Fibroblast of the conjunctiva (primary cell): ENCODE results near the gene GPR161.

Source experiments
- DNase-seq: peaks from one replicate; pipeline ENCODE4 v3.0.0-alpha.2; 2010; ENCODE audit warnings: low read depth

Gene GPR161

GRCh38 chr1:168106274-168106673 lies 30.5 kb downstream of the GPR161 start:
- DNase-seq = no peak

GRCh38 chr1:168105846-168106245 lies 30.9 kb downstream of the GPR161 start:
- no peak for DNase-seq

GRCh38 chr1:168104535-168104934 lies 32.2 kb downstream of the GPR161 start:
- DNase-seq = no peak

- DNase-seq = no peak
Measured at GRCh38 chr1:168102487-168102886, 34.2 kb downstream of the GPR161 start.

- no peak for DNase-seq
Measured at GRCh38 chr1:168101336-168101735, 35.4 kb downstream of the GPR161 start.

- no peak for DNase-seq
Measured at GRCh38 chr1:168100315-168101002, 36.3 kb downstream of the GPR161 start.

- DNase-seq = no peak
Measured at GRCh38 chr1:168099337-168099801, 37.4 kb downstream of the GPR161 start.

- DNase-seq = no peak
Measured at GRCh38 chr1:168098534-168099320, 38.0 kb downstream of the GPR161 start.

- no peak for DNase-seq
Measured at GRCh38 chr1:168097921-168098528, 38.7 kb downstream of the GPR161 start.

GRCh38 chr1:168096296-168097165 lies 40.2 kb downstream of the GPR161 start:
- no peak for DNase-seq

- no peak for DNase-seq
Measured at GRCh38 chr1:168095476-168095875, 41.3 kb downstream of the GPR161 start.

- no peak for DNase-seq
Measured at GRCh38 chr1:168093616-168094015, 43.1 kb downstream of the GPR161 start.

- DNase-seq = no peak
Measured at GRCh38 chr1:168092566-168093355, 44.0 kb downstream of the GPR161 start.

GRCh38 chr1:168091720-168092550 lies 44.8 kb downstream of the GPR161 start:
- DNase-seq = no peak

- DNase-seq = no peak
Measured at GRCh38 chr1:168091063-168091462, 45.7 kb downstream of the GPR161 start.

- DNase-seq = no peak
Measured at GRCh38 chr1:168090395-168090794, 46.3 kb downstream of the GPR161 start.

- DNase-seq = no peak
Measured at GRCh38 chr1:168089979-168090337, 46.8 kb downstream of the GPR161 start.

- no peak for DNase-seq
Measured at GRCh38 chr1:168089326-168089978, 47.3 kb downstream of the GPR161 start.

- no peak for DNase-seq
Measured at GRCh38 chr1:168088511-168089325, 48.0 kb downstream of the GPR161 start.
